K562 (cell line): Measurements from ENCODE around the gene KCNMB4. TPM values are rescaled to one million over a fixed set of nuclear protein-coding genes. Genes with fewer than 3 reads are reported as not detected.

Experiments used
- ATAC-seq: fragments of 200-7000 bp; cut with Tn5 transposase; 3 replicates; pipeline ENCODE4 v1.9.1; 2020; ENCODE audit warnings: moderate library complexity
- BruUV-seq: library from RNA; stranded (reverse); fragments of 400-500 nt; replicated peaks from 2 replicates; lab custom pipeline; 2021; lab: Mats Ljungman, UMichigan
- CTCF ChIA-PET: fragments of 300-600 bp; formaldehyde crosslinking; extraction: SDS; loops from one replicate; lab custom pipeline; 2021; ENCODE audit warnings: low intra/inter-chr PET ratio; lab: Yijun Ruan, JAX
- POLR2A ChIA-PET: fragments of 300-600, 350-650 bp; sonication (Branson Sonifier 250); formaldehyde crosslinking; extraction: SDS; loops from one replicate; lab custom pipeline; 2021; ENCODE audit warnings: antibody characterized with exemption, inconsistent platforms; lab: Yijun Ruan, JAX
- DNase-seq, 4 experiments: peaks; one replicate each; pipeline versions ENCODE4 v3.0.0 to v3.0.0-alpha.2; 2011 to 2018; ENCODE audit warnings: low spot score in 3 of 4, mixed read lengths in 3 of 4; ENCODE audit errors: extremely low read depth in 1 of 4
- FAIRE-seq: peaks from 2 replicates; lab custom pipeline; 2011; peaks lifted over from hg19 to GRCh38; lab: Jason Lieb, UNC
- H2AFZ ChIP-seq: 2 replicates; pipeline ENCODE4 v1.6.0; 2011; ENCODE audit warnings: low read depth, low read length, control low read depth, inconsistent platforms
- H3K27ac ChIP-seq: fragments of 200-600 bp; 3 replicates; pipeline ENCODE4 v1.8.0; 2011; ENCODE audit warnings: low read depth, mild to moderate bottlenecking, control low read depth, inconsistent platforms, low read length, moderate library complexity, mixed read lengths; ENCODE audit errors: extremely low read depth
- H3K27me3 ChIP-seq, 2 experiments: fragments of 300-600 bp in 1 of 2; 2 replicates in 1 of 2; 3 replicates in 1 of 2; pipeline versions ENCODE4 v1.6.0 to v1.8.0; 2011; ENCODE audit warnings: inconsistent platforms in 2 of 2, low read length in 2 of 2, mild to moderate bottlenecking in 1 of 2, mixed read lengths in 1 of 2, moderate library complexity in 1 of 2; ENCODE audit not compliant: control insufficient read depth in 2 of 2, insufficient read depth in 2 of 2
- H3K36me3 ChIP-seq: fragments of 300-600 bp; 3 replicates; pipeline ENCODE4 v1.8.0; 2011; ENCODE audit warnings: mild to moderate bottlenecking, low read length, inconsistent platforms; ENCODE audit not compliant: control insufficient read depth, insufficient read depth
- H3K4me1 ChIP-seq, 2 experiments: fragments of 200-600 bp in 1 of 2; replicated peaks in 1 of 2; 2 replicates in 1 of 2; 3 replicates in 1 of 2; pipeline versions ENCODE4 v1.5.1 to v1.8.0; 2011; ENCODE audit warnings: inconsistent platforms in 2 of 2, low read length in 2 of 2, mild to moderate bottlenecking in 1 of 2, mixed read lengths in 1 of 2, moderate library complexity in 1 of 2; ENCODE audit not compliant: control insufficient read depth in 2 of 2, insufficient read depth in 2 of 2
- H3K4me2 ChIP-seq: 2 replicates; pipeline ENCODE4 v1.6.1; 2011; ENCODE audit warnings: low read length, control low read depth, inconsistent platforms, mixed read lengths; ENCODE audit not compliant: insufficient read depth
- H3K4me3 ChIP-seq: fragments of 200-600 bp; sonication (generic), shearing (Covaris generic); 2 replicates; pipeline ENCODE4 v1.5.1; 2016; ENCODE audit warnings: control low read depth, inconsistent platforms
- H3K79me2 ChIP-seq: fragments of 200-600 bp; 3 replicates; pipeline ENCODE4 v1.8.0; 2011; ENCODE audit warnings: low read length, inconsistent platforms; ENCODE audit not compliant: control insufficient read depth, insufficient read depth
- H3K9ac ChIP-seq, 2 experiments: 2 replicates each; pipeline versions ENCODE4 v1.6.0 to v1.6.1; 2011; ENCODE audit warnings: low read depth in 2 of 2, low read length in 2 of 2, control low read depth in 1 of 2, inconsistent platforms in 1 of 2, mild to moderate bottlenecking in 1 of 2, mixed read lengths in 1 of 2; ENCODE audit not compliant: insufficient read depth in 1 of 2
- H3K9me1 ChIP-seq: one replicate; pipeline ENCODE4 v1.6.0; 2011; ENCODE audit warnings: inconsistent platforms, mild to moderate bottlenecking, low read length, moderate library complexity; ENCODE audit not compliant: control insufficient read depth, insufficient read depth
- H3K9me3 ChIP-seq: replicated peaks from 2 replicates; pipeline ENCODE4 v1.5.1; 2011; ENCODE audit warnings: low read depth, low read length, inconsistent platforms; ENCODE audit not compliant: control insufficient read depth, insufficient read depth
- H4K20me1 ChIP-seq: replicated peaks from 2 replicates; pipeline ENCODE4 v1.6.1; 2011; ENCODE audit warnings: low read length, inconsistent platforms, mixed read lengths; ENCODE audit not compliant: control insufficient read depth, insufficient read depth
- C11orf30 ChIP-seq: fragments of 450-650 bp; IDR thresholded peaks from 2 replicates; pipeline ENCODE4 v1.6.1; 2016; ENCODE audit warnings: low read depth, mild to moderate bottlenecking
- CEBPB ChIP-seq: fragments of 450-650 bp; IDR thresholded peaks from 2 replicates; pipeline ENCODE4 v1.6.1; 2016; ENCODE audit warnings: missing genetic modification characterization, missing compliant biosample characterization
- CEBPG ChIP-seq, 3 experiments: fragments of 200-800 bp in 1 of 3; sonication (Bioruptor generic) in 1 of 3; sonication (generic) in 1 of 3; formaldehyde crosslinking in 1 of 3; IDR thresholded peaks in 2 of 3; conservative IDR thresholded peaks in 1 of 3; 2 replicates each; pipeline versions ENCODE4 v1.6.1 to v1.8.0; 2016 to 2022; ENCODE audit warnings: missing compliant biosample characterization in 2 of 3, missing genetic modification characterization in 2 of 3, mild to moderate bottlenecking in 1 of 3, missing genetic modification reagents in 1 of 3
- RB1 ChIP-seq: fragments of 450-650 bp; IDR thresholded peaks from 2 replicates; pipeline ENCODE4 v1.6.1; 2017; ENCODE audit warnings: low read depth, mild to moderate bottlenecking
- TGIF2 ChIP-seq: sonication (generic); formaldehyde crosslinking; IDR thresholded peaks from 2 replicates; pipeline ENCODE4 v1.8.1; 2022; ENCODE audit warnings: mild to moderate bottlenecking, missing genetic modification reagents, moderate library complexity
- ZNF316 ChIP-seq: fragments of 450-650 bp; IDR thresholded peaks from 2 replicates; pipeline ENCODE4 v1.6.1; 2016
- ZNF644 ChIP-seq: fragments of 200-800 bp; sonication (Bioruptor generic); IDR thresholded peaks from 2 replicates; pipeline ENCODE4 v1.6.1; 2016; ENCODE audit warnings: low read depth, missing genetic modification characterization, missing compliant biosample characterization
- WGBS: fragments of 100-300 bp; shearing (Covaris generic); methylation state at CpG from one replicate; pipeline ENCODE4 v1.1.6; 2016; ENCODE audit warnings: low coverage, mixed read lengths; ENCODE audit not compliant: insufficient coverage; ENCODE audit errors: missing lambda C conversion rate; 5-methylcytosine and 5-hydroxymethylcytosine counted together
- in situ Hi-C: fragments of 300-500 bp; cut with MboI; formaldehyde crosslinking; loops from 4 replicates; pipeline ENCODE4 v1.15.0; 2018; ENCODE audit warnings: inconsistent platforms, mixed read lengths
- intact Hi-C: fragments of 100-400 bp; cut with micrococcal nuclease; formaldehyde crosslinking; loops from 2 replicates; pipeline ENCODE4 v1.14.2; 2022
- polyA plus RNA-seq, 8 experiments: library from polyadenylated mRNA; depleted of rRNA in 4 of 8; stranded (reverse) in 5 of 8; unstranded in 3 of 8; fragments of >200 nt; fragmentation: Nextera tagmentation in 2 of 8; fragmentation: Illumina TruSeq in 1 of 8; extraction: Ambion mirVana in 2 of 8; extraction: Trizol in 1 of 8; gene quantifications; 2 replicates each; pipeline versions ENCODE4 v1.2.1 to v1.2.3, GENCODE V29; 2011 to 2014; ENCODE audit warnings: inconsistent platforms in 1 of 8, missing spikeins in 1 of 8
- total RNA-seq, 7 experiments: library from RNA; depleted of rRNA in 6 of 7; stranded (reverse); fragments of >200 nt in 6 of 7; fragmentation: Illumina TruSeq in 2 of 7; extraction: Trizol in 2 of 7; gene quantifications; 2 replicates each; pipeline versions ENCODE4 v1.2.1 to v1.2.3, GENCODE V29; 2011 to 2021; ENCODE audit warnings: low replicate concordance in 1 of 7
- TF ChIP-seq, protein P1 (sequence below): sonication (generic); formaldehyde crosslinking; IDR thresholded peaks from 2 replicates; pipeline ENCODE4 v1.9.0; 2022; ENCODE audit warnings: mild to moderate bottlenecking, missing genetic modification reagents

KCNMB4 gene
- total and polyA plus RNA-seq, 9 of the 15 experiments (the other 6 are each of a cell fraction or from before 2014, with no cell fraction given) = 0.01 to 0.14 (median 0.06) TPM; not detected in 1

DNA sequence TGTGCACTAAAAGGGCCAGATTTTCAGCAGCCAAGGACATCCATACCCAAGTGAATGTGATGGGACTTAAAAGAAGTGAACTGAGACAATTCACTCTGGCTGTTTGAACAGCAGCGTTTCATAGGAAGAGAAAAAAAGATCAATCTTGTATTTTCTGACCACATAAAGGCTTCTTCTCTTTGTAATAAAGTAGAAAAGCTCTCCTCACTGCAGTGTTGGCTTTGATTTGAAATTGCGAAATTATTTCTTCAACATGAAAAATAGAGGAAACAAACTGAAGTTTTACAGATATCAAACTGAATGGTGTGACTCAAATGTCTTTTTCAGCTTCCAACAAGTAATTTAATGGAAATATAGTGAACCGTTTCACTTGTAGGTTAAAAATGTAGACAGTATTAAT lies 11.3 kb upstream of the KCNMB4 start (continued):
- TF ChIP-seq RB1 (no peak), TGIF2 (no peak), ZNF644 (tag) (no peak), CEBPB (peak; percentile 62)

DNA sequence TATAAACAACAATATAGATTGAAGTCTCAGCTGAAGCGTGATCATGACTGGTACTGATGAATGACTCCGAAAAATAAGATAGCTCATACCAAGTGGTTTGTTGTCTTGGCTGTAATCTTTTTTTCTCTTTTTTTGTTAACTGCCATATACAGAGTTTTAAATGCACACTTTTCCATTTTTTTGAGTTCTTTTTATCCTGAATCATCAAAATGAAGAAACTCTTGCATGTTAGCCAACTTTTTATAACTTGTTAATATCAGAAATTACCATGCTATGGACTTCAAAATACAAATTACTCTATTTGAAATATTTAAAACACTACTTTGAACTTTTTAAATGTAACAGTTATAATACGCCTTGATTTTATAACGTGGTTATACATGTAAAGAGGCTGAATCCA lies 10.1 kb upstream of the KCNMB4 start:
- Histone ChIP-seq H2AFZ (no peak overlapping the region), H3K4me2 (no peak overlapping the region), H3K9me1 (no peaks in the 10 kb centered on the region), H4K20me1 (no peaks in the 10 kb centered on the region), H3K4me3 (no peak overlapping the region), H3K4me1 (no peaks in the 10 kb centered on the region), H3K36me3 (peaks cover 10% of the 10 kb centered on the region; the same call in 2 of the 3 replicates), H3K27ac (no peak overlapping the region), H3K9ac (no peak overlapping the region), H3K27me3 (no peaks in the 10 kb centered on the region), H3K79me2 (no peaks in the 10 kb centered on the region), H3K9me3 (no peaks in the 10 kb centered on the region)
- ChIA-PET POLR2A (interaction anchor here (1.0 kb wide), 1 partner anchor 54 kb away, joined by 3 read pairs; no protein-coding TSS in a partner anchor), CTCF (no interaction called here)
- intact Hi-C loops = loop anchor here (10.0 kb wide), 1 partner anchor 451 kb away; no protein-coding TSS in a partner anchor
- TF ChIP-seq ZNF316 (peak; percentile 65), CEBPG (CRISPR knock-in tag; IDR thresholded peaks at IDR 0.05) (no peak), CEBPG (tag; conservative IDR thresholded peaks at IDR 0.05 in 1 of 2, IDR thresholded peaks at IDR 0.05 in 1 of 2) (no peak), C11orf30 (peak; percentile 46; the same call in 1 of the 2 replicates)
- TF ChIP-seq, protein P1, sequence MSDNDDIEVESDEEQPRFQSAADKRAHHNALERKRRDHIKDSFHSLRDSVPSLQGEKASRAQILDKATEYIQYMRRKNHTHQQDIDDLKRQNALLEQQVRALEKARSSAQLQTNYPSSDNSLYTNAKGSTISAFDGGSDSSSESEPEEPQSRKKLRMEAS (CRISPR knock-in tag) = no peak
- FAIRE-seq (no peak), DNase-seq (no peak), ATAC-seq (no peak)
- 96% methylated on average over 4 of the region's 4 CpGs for WGBS
- in situ Hi-C loops = no loop called here
- BruUV-seq = no TSS peak
